Colonic mucosa (tissue), 4 donors: Measurements from ENCODE around the gene HES5. TPM values are rescaled to one million over a fixed set of nuclear protein-coding genes. Genes with fewer than 3 reads are reported as not detected.

Experiments used
- DNase-seq: peaks from one replicate; pipeline ENCODE4 v3.0.0-alpha.2; 2020
- H3K27ac ChIP-seq: fragments of 200-600 bp; one replicate; pipeline ENCODE4 v1.8.0; 2021
- H3K27me3 ChIP-seq: fragments of 200-600 bp; one replicate; pipeline ENCODE4 v1.8.0; 2021
- H3K36me3 ChIP-seq: fragments of 200-600 bp; one replicate; pipeline ENCODE4 v1.8.0; 2021
- H3K4me1 ChIP-seq: fragments of 200-600 bp; one replicate; pipeline ENCODE4 v1.8.0; 2021; ENCODE audit warnings: mild to moderate bottlenecking
- H3K4me3 ChIP-seq: fragments of 200-600 bp; one replicate; pipeline ENCODE4 v1.8.0; 2021
- H3K9ac ChIP-seq, 2 donors: one replicate each; pipeline ENCODE4 v1.7.0; 2013; ENCODE audit warnings: control low read depth in 2 of 2, low read depth in 2 of 2, low read length in 2 of 2
- H3K9me3 ChIP-seq: fragments of 200-600 bp; one replicate; pipeline ENCODE4 v1.8.0; 2021
- CTCF ChIP-seq: fragments of 200-600 bp; IDR thresholded peaks from one replicate; pipeline ENCODE4 v1.8.0; 2022; ENCODE audit warnings: antibody characterized with exemption, mild to moderate bottlenecking
- intact Hi-C: fragments of 100-400 bp; cut with DNase I; formaldehyde crosslinking; loops from one replicate; pipeline ENCODE4 v1.14.1; 2022
- total RNA-seq, 2 donors: library from RNA; stranded (reverse); fragmentation: NEBNext Ultra II Directional in 1 of 2; extraction: Animal tissue kit (Norgen Biotek cat#: 25700) in 1 of 2; gene quantifications; one replicate each; pipeline ENCODE4 v1.2.1, GENCODE V29; 2021
- donor health status: healthy.
- donor health status: DM: no; HTN: no; CAD: no.
- donor health status: DM: no; HTN: no; CAD: no.

The HES5 gene
- total RNA-seq, 2 donors from 2014 or later: 2.5 to 4.2 TPM

GRCh38 chr1:2535981-2536380, 5.9 kb upstream of the HES5 start:
- no peak for TF ChIP-seq CTCF
- Histone ChIP-seq H3K9ac (no peak overlapping the region), H3K27ac (no peak overlapping the region), H3K27me3 (peaks cover 25% of the 10 kb centered on the region), H3K36me3 (no peaks in the 10 kb centered on the region), H3K9me3 (no peaks in the 10 kb centered on the region), H3K4me3 (no peak overlapping the region), H3K4me1 (peaks cover 12% of the 10 kb centered on the region)
- DNase-seq: no peak
- intact Hi-C loops: no loop called here

- H3K9me3 ChIP-seq: no peaks in the 10 kb centered on the region
- H3K9ac ChIP-seq: no peak overlapping the region
- no peak overlapping the region for H3K4me3 ChIP-seq
- H3K27me3 ChIP-seq: peaks cover 25% of the 10 kb centered on the region
- no peak for TF ChIP-seq CTCF
- H3K4me1 ChIP-seq: peaks cover 9% of the 10 kb centered on the region
- no peaks in the 10 kb centered on the region for H3K36me3 ChIP-seq
- DNase-seq: no peak
- H3K27ac ChIP-seq: no peak overlapping the region
- intact Hi-C loops: no loop called here
These were observed 5.4 kb upstream of the HES5 start for GRCh38 chr1:2535455-2535854.

GRCh38 chr1:2534687-2535441, 4.8 kb upstream of the HES5 start:
- no peak overlapping the region for H3K27ac ChIP-seq
- no peak for TF ChIP-seq CTCF

GRCh38 chr1:2534315-2534686, 4.2 kb upstream of the HES5 start:
- H3K27me3 ChIP-seq: peaks cover 24% of the 10 kb centered on the region
- no peaks in the 10 kb centered on the region for H3K9me3 ChIP-seq
- H3K4me1 ChIP-seq: peaks cover 9% of the 10 kb centered on the region
- no peak for DNase-seq
- no peak overlapping the region for H3K27ac ChIP-seq
- TF ChIP-seq CTCF: no peak
- no peak overlapping the region for H3K9ac ChIP-seq
- H3K36me3 ChIP-seq: no peaks in the 10 kb centered on the region
- no peak overlapping the region for H3K4me3 ChIP-seq
- intact Hi-C loops: no loop called here

More at GRCh38 chr1:2534687-2535441, 4.8 kb upstream of the HES5 start:
- H3K9ac ChIP-seq: peak overlapping the region in 1 of 2 donors; percentile 19
- peak; percentile 71 for DNase-seq
- peaks cover 9% of the 10 kb centered on the region for H3K4me1 ChIP-seq
- intact Hi-C loops: no loop called here
- no peaks in the 10 kb centered on the region for H3K9me3 ChIP-seq
- H3K27me3 ChIP-seq: peaks cover 25% of the 10 kb centered on the region
- no peak overlapping the region for H3K4me3 ChIP-seq
- no peaks in the 10 kb centered on the region for H3K36me3 ChIP-seq

- Histone ChIP-seq H3K4me1 (peaks cover 14% of the 10 kb centered on the region), H3K27ac (no peak overlapping the region), H3K27me3 (peaks cover 24% of the 10 kb centered on the region), H3K36me3 (no peaks in the 10 kb centered on the region), H3K4me3 (no peak overlapping the region), H3K9me3 (no peaks in the 10 kb centered on the region), H3K9ac (no peak overlapping the region)
- intact Hi-C loops: no loop called here
- no peak for DNase-seq
- no peak for TF ChIP-seq CTCF
These were observed 3.3 kb upstream of the HES5 start for GRCh38 chr1:2533365-2533764.
